Measurements from ENCODE around the gene LEUTX.

LEUTX gene

GRCh38 chr19:39820696-39821095 is 42.0 kb downstream of the LEUTX start:
- FAIRE-seq (no peak), DNase-seq (ENCODE audit: low spot score) (no peak)

GRCh38 chr19:39823686-39824085 is 45.0 kb downstream of the LEUTX start:
- DNase-seq (ENCODE audit: low spot score) (no peak), FAIRE-seq (no peak)

- FAIRE-seq (no peak), DNase-seq (ENCODE audit: low spot score) (no peak)
Observed at GRCh38 chr19:39824143-39825092, 45.8 kb downstream of the LEUTX start.

- FAIRE-seq (no peak), DNase-seq (ENCODE audit: low spot score) (no peak)
Observed at GRCh38 chr19:39825093-39825463, 46.4 kb downstream of the LEUTX start.

- FAIRE-seq: no peak
- DNase-seq (ENCODE audit: low spot score): no peak
Observed at GRCh38 chr19:39825531-39826076, 47.0 kb downstream of the LEUTX start.

DNA sequence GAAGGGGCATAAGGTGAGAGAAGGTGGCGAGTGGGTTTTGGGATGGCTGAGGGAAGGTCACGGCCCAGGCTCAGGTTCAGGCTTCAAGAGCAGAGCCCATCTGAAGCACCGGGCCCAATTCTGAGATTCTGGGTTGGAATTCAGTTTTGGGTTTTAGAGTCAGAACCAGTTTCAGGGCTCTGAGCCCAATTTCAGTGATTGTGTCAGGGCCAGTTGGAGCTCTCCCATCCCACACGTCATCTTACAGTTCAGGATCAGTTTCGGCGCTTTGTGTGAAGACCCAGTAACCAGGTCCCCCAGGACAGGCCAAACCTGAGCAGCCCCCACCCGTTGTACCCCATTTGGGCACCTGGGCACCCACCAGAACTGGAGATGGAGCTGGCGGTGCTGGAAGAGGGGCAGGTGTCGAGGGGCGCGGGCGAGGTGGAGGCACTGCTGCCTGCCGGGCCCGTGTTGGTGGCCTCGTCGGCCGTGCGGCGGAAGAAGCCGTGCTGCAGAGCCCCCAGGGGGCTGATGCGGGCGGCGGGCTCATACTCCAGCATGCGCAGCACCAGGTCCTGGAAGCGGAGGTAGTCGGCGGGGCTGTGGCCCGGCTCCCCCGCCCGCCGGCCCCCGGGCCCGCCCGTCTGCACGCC is 47.8 kb downstream of the LEUTX start:
- no peak for FAIRE-seq
- no peak for DNase-seq (ENCODE audit: low spot score)

GRCh38 chr19:39827216-39827615 is 48.6 kb downstream of the LEUTX start:
- FAIRE-seq (no peak), DNase-seq (ENCODE audit: low spot score) (no peak)

DNA sequence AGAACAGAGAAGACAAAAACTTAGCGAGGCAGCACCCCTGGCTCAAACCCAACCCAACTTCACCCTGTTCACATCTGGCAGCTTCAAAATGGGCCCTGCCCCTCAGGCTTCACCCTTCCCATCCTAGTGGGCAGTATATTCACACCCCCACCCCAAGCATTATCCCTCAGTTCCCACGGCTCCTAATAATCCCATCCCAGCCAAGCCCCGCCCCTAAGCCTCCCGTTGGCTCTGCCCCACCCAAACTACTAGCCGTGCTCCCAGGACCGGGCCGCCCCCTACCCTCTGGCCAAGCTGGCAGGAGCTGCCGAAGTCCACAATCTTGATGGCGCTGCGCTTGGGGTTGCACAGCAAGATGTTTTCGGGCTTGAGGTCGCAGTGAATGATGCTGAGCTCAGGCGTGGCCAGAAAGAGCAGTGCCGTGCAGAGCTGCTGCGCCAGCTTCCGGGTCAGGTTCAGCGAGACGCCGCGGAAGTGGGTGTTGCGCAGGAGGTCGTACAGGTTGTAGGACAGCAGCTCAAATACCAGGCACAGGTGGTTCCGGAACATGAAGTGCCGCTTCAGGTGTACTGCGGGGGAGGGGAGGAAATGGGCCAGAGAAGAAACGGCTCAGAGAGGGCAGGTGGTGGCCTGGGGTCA is 49.5 kb downstream of the LEUTX start:
- no peak for FAIRE-seq
- no peak for DNase-seq (ENCODE audit: low spot score)

DNA sequence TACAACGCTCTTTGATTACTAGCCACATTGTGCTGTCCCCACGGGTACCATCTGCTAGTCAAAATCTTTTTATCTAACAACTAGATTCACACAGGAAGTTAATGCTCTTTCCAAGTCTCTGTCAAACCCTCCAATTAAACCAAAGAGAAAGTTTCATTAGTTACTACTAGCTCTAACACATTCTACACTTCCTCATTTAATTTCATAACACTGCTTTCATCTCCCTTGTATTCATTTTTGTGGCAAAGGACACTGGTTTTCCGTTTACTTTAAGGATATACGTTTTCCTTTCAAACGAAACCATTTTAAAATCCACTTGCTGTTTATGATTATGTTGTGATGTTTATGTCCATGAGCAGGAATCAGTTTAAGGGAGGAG is 50.0 kb downstream of the LEUTX start:
- DNase-seq (ENCODE audit: low spot score) (no peak), FAIRE-seq (no peak)

- FAIRE-seq: no peak
- DNase-seq (ENCODE audit: low spot score): no peak
Observed at GRCh38 chr19:39829702-39830275, 51.1 kb downstream of the LEUTX start.

DNA sequence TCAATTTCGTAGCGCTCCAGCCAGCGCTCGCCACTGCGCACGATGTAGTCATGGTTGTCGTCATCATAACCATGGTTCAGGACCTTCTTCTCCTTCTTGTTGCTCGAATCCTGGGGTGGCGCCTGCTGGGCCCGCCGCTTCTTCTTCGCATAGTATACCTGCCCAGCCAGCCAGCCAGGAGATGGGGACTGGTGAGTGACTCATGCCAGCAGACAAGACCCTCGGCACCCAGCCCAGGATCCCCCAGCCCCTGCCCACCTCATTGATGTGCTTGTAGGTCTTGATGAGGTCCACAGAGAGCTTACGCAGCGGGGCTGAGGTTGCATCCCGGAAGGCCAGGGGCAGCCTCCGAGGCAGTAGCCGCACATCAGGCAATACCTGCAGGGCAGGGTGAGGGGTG is 51.8 kb downstream of the LEUTX start:
- DNase-seq (ENCODE audit: low spot score): no peak
- FAIRE-seq: no peak

GRCh38 chr19:39830847-39831246 is 52.2 kb downstream of the LEUTX start:
- DNase-seq (ENCODE audit: low spot score) (no peak), FAIRE-seq (no peak)

DNA sequence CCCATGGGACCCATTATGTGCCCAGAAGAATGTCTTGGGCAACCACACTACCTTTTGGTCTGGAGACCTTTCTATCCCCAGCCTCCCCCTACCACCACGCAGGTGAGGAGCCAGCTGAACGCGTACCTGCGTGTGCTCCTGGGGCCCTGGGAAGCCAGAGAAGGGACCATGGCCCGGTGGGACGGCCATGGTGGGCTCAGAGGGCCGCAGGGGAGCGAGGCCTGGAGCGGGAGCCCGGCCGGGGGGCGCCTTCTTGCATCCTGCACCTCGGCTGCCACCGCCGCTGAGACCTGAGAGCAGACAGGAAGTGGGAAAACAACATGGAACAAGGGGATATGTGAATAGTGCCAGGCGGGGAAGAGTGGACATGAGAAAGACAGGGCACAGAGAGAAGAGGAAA is 53.0 kb downstream of the LEUTX start:
- FAIRE-seq: no peak
- DNase-seq (ENCODE audit: low spot score): no peak

DNA sequence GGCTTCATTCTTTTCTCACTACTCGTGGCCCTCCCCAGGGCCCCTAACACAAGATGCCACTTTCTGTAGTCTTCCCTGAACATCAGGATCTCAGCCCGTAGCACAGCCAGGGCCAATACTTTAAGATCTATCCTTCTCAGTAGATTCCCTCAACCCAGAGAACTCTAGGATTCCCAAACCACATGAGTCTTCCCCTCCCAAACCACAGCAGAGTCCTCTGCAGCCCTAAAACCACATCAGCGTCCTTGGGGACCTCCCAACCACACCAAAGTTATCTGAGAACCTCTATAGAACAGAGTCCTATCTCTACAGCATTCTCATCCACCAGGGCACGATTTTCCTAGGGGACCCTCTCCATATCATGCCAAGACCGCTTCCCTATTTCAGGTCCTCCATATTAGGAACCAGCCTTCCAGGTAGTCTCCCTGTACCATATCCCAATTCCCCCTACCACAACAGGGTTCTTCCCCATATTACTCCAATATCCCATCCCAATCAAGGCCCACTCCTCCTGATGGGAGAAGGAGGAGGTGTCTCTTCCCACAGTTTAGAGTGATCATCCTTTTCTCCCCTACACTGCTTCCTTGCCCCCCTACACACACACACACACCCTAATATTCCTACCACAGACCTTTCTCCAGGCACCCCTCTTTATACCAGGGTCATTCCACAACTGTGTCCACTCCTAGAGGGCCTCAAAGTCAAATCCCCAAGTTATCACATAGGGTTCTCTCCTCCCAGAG is 53.9 kb downstream of the LEUTX start:
- DNase-seq (ENCODE audit: low spot score): no peak
- no peak for FAIRE-seq

DNA sequence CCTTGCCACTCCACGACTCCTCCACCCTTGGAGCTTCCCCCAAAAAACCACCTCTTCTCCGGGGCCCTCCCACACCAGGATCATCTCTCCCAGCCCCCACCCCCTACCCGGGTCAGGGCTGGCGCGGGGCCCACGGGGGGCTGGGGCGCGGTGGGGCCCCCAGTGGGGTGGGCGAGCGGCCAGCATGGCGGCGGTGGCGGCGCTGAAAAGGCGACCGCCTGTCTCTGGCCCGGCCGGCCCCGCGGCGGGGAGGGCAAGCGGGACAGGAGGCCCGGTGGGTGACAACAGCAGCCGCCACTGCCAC is 54.5 kb downstream of the LEUTX start:
- no peak for FAIRE-seq
- no peak for DNase-seq (ENCODE audit: low spot score)

DNA sequence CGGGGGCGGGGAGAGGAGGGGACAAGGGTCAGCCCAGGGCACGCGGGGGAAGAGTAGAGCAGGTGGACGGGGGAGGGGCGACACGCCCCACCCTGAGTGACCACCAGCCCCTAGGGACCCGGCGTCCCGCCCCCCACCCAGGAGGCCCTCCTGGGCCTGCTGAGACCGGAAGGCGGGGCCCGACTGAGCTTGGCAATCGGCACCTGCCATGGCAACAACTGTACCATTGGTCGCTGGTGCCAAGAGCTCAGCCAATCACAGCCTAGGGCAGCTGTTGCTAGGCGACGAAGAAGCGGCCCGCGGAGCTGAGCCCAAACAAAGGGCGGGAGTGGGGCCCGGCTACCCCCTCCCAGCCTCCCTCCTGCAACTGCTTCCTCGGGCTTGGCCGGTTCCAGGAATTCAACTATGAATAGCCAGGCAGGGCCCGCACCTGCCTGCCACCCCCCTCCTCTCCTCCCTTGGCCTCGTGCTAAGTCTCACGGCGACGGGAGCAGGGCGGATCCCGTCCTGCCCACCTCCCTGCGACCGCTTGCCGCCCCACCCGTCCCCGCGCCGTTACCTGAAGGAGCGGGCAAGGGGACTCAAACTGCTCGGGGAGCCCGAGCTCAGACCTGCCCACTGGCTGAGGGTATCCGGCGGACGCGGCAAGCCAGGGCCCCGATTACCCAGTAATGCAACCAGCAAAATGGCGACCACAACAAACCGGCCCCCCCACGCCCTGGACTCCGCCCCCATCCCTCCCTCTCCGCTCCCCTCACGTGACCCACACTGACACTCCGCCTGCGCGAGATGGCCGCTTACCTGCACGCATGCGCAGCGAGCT is 55.0 kb downstream of the LEUTX start, which contains the start of gene DYRK1B:
DYRK1B (minus strand) TSS at position 699 of the 823 bp plus-strand sequence. CDS start 2,295 bp downstream, outside the sequence.
- no peak for DNase-seq (ENCODE audit: low spot score)
- no peak for FAIRE-seq

GRCh38 chr19:39834287-39834841 is 55.7 kb downstream of the LEUTX start:
- no peak for FAIRE-seq

More at GRCh38 chr19:39834287-39834841, 55.7 kb downstream of the LEUTX start:
- DNase-seq (ENCODE audit: low spot score): no peak
